K562 (cell line): ENCODE data around the gene SIRT5. TPM values are rescaled to one million over a fixed set of nuclear protein-coding genes. Genes with fewer than 3 reads are reported as not detected.

ENCODE experiments used
- C11orf30 ChIP-seq: fragments of 450-650 bp; IDR thresholded peaks from 2 replicates; pipeline ENCODE4 v1.6.1; 2016; ENCODE audit warnings: low read depth, mild to moderate bottlenecking
- CBX1 ChIP-seq: sonication (generic); IDR thresholded peaks from 2 replicates; pipeline ENCODE4 v1.6.1; 2016; ENCODE audit warnings: antibody characterized with exemption, low read depth, mild to moderate bottlenecking
- ERF ChIP-seq: fragments of 450-650 bp; formaldehyde crosslinking; IDR thresholded peaks from 2 replicates; pipeline ENCODE4 v1.4.0; 2020; ENCODE audit warnings: mild to moderate bottlenecking, mixed read lengths
- FOXJ2 ChIP-seq: fragments of 200-800 bp; sonication (Bioruptor generic); IDR thresholded peaks from 2 replicates; pipeline ENCODE4 v1.6.1; 2016; ENCODE audit warnings: missing genetic modification characterization, missing compliant biosample characterization
- MCM2 ChIP-seq: fragments of 450-650 bp; IDR thresholded peaks from 2 replicates; pipeline ENCODE4 v1.6.1; 2017; ENCODE audit warnings: low read depth, mild to moderate bottlenecking
- MYBL2 ChIP-seq, 2 experiments: fragments of 450-650 bp in 1 of 2; sonication (generic) in 1 of 2; formaldehyde crosslinking in 1 of 2; IDR thresholded peaks; 2 replicates each; pipeline versions ENCODE4 v1.6.1 to v1.8.1; 2017 to 2022; ENCODE audit warnings: borderline replicate concordance in 1 of 2, inconsistent platforms in 1 of 2, low read depth in 1 of 2, mild to moderate bottlenecking in 1 of 2, missing genetic modification reagents in 1 of 2, moderate library complexity in 1 of 2
- NKRF ChIP-seq: fragments of 450-650 bp; IDR thresholded peaks from 2 replicates; pipeline ENCODE4 v1.6.1; 2016; ENCODE audit warnings: borderline replicate concordance
- PHF8 ChIP-seq: fragments of 200-600 bp; sonication (generic); IDR thresholded peaks from 2 replicates; pipeline ENCODE4 v1.6.1; 2012; ENCODE audit warnings: mixed run types, mild to moderate bottlenecking, inconsistent platforms, low read length, moderate library complexity, borderline replicate concordance
- PRMT5 ChIP-seq: sonication (generic); formaldehyde crosslinking; IDR thresholded peaks from 2 replicates; pipeline ENCODE4 v1.5.0; 2020; ENCODE audit warnings: missing genetic modification reagents
- SAP30 ChIP-seq: fragments of 200-600 bp; sonication (generic); IDR thresholded peaks from 2 replicates; pipeline ENCODE4 v1.6.1; 2012; ENCODE audit warnings: borderline replicate concordance, low read depth, mild to moderate bottlenecking, moderate library complexity, low read length, control low read depth, inconsistent platforms; ENCODE audit not compliant: insufficient read depth, poor library complexity, severe bottlenecking
- SIRT6 ChIP-seq: IDR thresholded peaks from one replicate; pipeline ENCODE4 v1.6.1; 2012; ENCODE audit warnings: low read depth, mild to moderate bottlenecking, control low read depth, inconsistent platforms, low read length, moderate library complexity
- ZNF212 ChIP-seq: fragments of 450-650 bp; formaldehyde crosslinking; IDR thresholded peaks from 2 replicates; pipeline ENCODE4 v1.4.0; 2020; ENCODE audit warnings: mild to moderate bottlenecking
- ZNF239 ChIP-seq: fragments of 250-450 bp; sonication (Bioruptor Pico); IDR thresholded peaks from 2 replicates; pipeline ENCODE4 v1.4.0; 2020; ENCODE audit warnings: mild to moderate bottlenecking
- polyA plus RNA-seq, 8 experiments: library from polyadenylated mRNA; depleted of rRNA in 4 of 8; stranded (reverse) in 5 of 8; unstranded in 3 of 8; fragments of >200 nt; fragmentation: Nextera tagmentation in 2 of 8; fragmentation: Illumina TruSeq in 1 of 8; extraction: Ambion mirVana in 2 of 8; extraction: Trizol in 1 of 8; gene quantifications; 2 replicates each; pipeline versions ENCODE4 v1.2.1 to v1.2.3, GENCODE V29; 2011 to 2014; ENCODE audit warnings: inconsistent platforms in 1 of 8, missing spikeins in 1 of 8
- total RNA-seq, 7 experiments: library from RNA; depleted of rRNA in 6 of 7; stranded (reverse); fragments of >200 nt in 6 of 7; fragmentation: Illumina TruSeq in 2 of 7; extraction: Trizol in 2 of 7; gene quantifications; 2 replicates each; pipeline versions ENCODE4 v1.2.1 to v1.2.3, GENCODE V29; 2011 to 2021; ENCODE audit warnings: low replicate concordance in 1 of 7
- TF ChIP-seq, protein P1 (sequence below): fragments of 450-650 bp; IDR thresholded peaks from 2 replicates; pipeline ENCODE4 v1.6.1; 2016; ENCODE audit warnings: mild to moderate bottlenecking, moderate library complexity

The SIRT5 gene
- total and polyA plus RNA-seq, 9 of the 15 experiments (the other 6 are each of a cell fraction or from before 2014, with no cell fraction given), result 2.1 to 15.7 (median 11.4) TPM

GRCh38 chr6:13574571-13575376 lies at the start of gene SIRT5 (continued):
- peak; percentile 77 for TF ChIP-seq NKRF
- TF ChIP-seq MCM2, result no peak
- TF ChIP-seq MYBL2 (IDR thresholded peaks at IDR 0.05; ENCODE audit: low read depth), result no peak
- no peak for TF ChIP-seq MYBL2 (CRISPR knock-in tag; IDR thresholded peaks at IDR 0.05; ENCODE audit: borderline replicate concordance)
- TF ChIP-seq ZNF239, result no peak
- peak; percentile 54 for TF ChIP-seq SAP30
- TF ChIP-seq ZNF212 (CRISPR knock-in tag), result no peak
- peak; percentile 84; the same call in 1 of the 2 replicates for TF ChIP-seq ERF (CRISPR knock-in tag)
- TF ChIP-seq CBX1, result no peak; the same call in none of the 2 replicates
- no peak for TF ChIP-seq PRMT5 (CRISPR knock-in tag)
- TF ChIP-seq SIRT6, result no peak
- TF ChIP-seq PHF8, result peak; percentile 97
- no peak for TF ChIP-seq FOXJ2 (tag)
- TF ChIP-seq, protein P1, sequence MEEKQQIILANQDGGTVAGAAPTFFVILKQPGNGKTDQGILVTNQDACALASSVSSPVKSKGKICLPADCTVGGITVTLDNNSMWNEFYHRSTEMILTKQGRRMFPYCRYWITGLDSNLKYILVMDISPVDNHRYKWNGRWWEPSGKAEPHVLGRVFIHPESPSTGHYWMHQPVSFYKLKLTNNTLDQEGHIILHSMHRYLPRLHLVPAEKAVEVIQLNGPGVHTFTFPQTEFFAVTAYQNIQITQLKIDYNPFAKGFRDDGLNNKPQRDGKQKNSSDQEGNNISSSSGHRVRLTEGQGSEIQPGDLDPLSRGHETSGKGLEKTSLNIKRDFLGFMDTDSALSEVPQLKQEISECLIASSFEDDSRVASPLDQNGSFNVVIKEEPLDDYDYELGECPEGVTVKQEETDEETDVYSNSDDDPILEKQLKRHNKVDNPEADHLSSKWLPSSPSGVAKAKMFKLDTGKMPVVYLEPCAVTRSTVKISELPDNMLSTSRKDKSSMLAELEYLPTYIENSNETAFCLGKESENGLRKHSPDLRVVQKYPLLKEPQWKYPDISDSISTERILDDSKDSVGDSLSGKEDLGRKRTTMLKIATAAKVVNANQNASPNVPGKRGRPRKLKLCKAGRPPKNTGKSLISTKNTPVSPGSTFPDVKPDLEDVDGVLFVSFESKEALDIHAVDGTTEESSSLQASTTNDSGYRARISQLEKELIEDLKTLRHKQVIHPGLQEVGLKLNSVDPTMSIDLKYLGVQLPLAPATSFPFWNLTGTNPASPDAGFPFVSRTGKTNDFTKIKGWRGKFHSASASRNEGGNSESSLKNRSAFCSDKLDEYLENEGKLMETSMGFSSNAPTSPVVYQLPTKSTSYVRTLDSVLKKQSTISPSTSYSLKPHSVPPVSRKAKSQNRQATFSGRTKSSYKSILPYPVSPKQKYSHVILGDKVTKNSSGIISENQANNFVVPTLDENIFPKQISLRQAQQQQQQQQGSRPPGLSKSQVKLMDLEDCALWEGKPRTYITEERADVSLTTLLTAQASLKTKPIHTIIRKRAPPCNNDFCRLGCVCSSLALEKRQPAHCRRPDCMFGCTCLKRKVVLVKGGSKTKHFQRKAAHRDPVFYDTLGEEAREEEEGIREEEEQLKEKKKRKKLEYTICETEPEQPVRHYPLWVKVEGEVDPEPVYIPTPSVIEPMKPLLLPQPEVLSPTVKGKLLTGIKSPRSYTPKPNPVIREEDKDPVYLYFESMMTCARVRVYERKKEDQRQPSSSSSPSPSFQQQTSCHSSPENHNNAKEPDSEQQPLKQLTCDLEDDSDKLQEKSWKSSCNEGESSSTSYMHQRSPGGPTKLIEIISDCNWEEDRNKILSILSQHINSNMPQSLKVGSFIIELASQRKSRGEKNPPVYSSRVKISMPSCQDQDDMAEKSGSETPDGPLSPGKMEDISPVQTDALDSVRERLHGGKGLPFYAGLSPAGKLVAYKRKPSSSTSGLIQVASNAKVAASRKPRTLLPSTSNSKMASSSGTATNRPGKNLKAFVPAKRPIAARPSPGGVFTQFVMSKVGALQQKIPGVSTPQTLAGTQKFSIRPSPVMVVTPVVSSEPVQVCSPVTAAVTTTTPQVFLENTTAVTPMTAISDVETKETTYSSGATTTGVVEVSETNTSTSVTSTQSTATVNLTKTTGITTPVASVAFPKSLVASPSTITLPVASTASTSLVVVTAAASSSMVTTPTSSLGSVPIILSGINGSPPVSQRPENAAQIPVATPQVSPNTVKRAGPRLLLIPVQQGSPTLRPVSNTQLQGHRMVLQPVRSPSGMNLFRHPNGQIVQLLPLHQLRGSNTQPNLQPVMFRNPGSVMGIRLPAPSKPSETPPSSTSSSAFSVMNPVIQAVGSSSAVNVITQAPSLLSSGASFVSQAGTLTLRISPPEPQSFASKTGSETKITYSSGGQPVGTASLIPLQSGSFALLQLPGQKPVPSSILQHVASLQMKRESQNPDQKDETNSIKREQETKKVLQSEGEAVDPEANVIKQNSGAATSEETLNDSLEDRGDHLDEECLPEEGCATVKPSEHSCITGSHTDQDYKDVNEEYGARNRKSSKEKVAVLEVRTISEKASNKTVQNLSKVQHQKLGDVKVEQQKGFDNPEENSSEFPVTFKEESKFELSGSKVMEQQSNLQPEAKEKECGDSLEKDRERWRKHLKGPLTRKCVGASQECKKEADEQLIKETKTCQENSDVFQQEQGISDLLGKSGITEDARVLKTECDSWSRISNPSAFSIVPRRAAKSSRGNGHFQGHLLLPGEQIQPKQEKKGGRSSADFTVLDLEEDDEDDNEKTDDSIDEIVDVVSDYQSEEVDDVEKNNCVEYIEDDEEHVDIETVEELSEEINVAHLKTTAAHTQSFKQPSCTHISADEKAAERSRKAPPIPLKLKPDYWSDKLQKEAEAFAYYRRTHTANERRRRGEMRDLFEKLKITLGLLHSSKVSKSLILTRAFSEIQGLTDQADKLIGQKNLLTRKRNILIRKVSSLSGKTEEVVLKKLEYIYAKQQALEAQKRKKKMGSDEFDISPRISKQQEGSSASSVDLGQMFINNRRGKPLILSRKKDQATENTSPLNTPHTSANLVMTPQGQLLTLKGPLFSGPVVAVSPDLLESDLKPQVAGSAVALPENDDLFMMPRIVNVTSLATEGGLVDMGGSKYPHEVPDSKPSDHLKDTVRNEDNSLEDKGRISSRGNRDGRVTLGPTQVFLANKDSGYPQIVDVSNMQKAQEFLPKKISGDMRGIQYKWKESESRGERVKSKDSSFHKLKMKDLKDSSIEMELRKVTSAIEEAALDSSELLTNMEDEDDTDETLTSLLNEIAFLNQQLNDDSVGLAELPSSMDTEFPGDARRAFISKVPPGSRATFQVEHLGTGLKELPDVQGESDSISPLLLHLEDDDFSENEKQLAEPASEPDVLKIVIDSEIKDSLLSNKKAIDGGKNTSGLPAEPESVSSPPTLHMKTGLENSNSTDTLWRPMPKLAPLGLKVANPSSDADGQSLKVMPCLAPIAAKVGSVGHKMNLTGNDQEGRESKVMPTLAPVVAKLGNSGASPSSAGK, result peak; percentile 94
- TF ChIP-seq C11orf30, result no peak
